ENCODE measurements around the gene CDH7.

The CDH7 gene

GRCh38 chr18:65922103-65922502, 171.3 kb downstream of the CDH7 start:
- no peak overlapping the region for H3K4me3 ChIP-seq (ENCODE audit: low read depth, low read length)
- TF ChIP-seq CTCF (IDR thresholded peaks at IDR 0.05; ENCODE audit: control insufficient read depth, extremely low read depth, insufficient read depth): no peak
- DNase-seq (ENCODE audit: low read depth): no peak

- DNase-seq (ENCODE audit: low read depth): no peak
- H3K4me3 ChIP-seq (ENCODE audit: low read depth, low read length): no peak overlapping the region
- TF ChIP-seq CTCF (IDR thresholded peaks at IDR 0.05; ENCODE audit: control insufficient read depth, extremely low read depth, insufficient read depth): no peak
Measured at GRCh38 chr18:65924904-65925303, 174.1 kb downstream of the CDH7 start.

- H3K4me3 ChIP-seq (ENCODE audit: low read depth, low read length): no peak overlapping the region
- peak; percentile 52 for DNase-seq (ENCODE audit: low read depth)
- no peak for TF ChIP-seq CTCF (IDR thresholded peaks at IDR 0.05; ENCODE audit: control insufficient read depth, extremely low read depth, insufficient read depth)
Measured at GRCh38 chr18:65934874-65935273, 184.1 kb downstream of the CDH7 start.

GRCh38 chr18:65936678-65937077, 185.9 kb downstream of the CDH7 start:
- H3K4me3 ChIP-seq (ENCODE audit: low read depth, low read length): no peak overlapping the region
- peak; percentile 38 for TF ChIP-seq CTCF (IDR thresholded peaks at IDR 0.05; ENCODE audit: control insufficient read depth, extremely low read depth, insufficient read depth)
- no peak for DNase-seq (ENCODE audit: low read depth)

- no peak for TF ChIP-seq CTCF (IDR thresholded peaks at IDR 0.05; ENCODE audit: control insufficient read depth, extremely low read depth, insufficient read depth)
- no peak for DNase-seq (ENCODE audit: low read depth)
- no peak overlapping the region for H3K4me3 ChIP-seq (ENCODE audit: low read depth, low read length)
Measured at GRCh38 chr18:65937180-65937579, 186.4 kb downstream of the CDH7 start.

GRCh38 chr18:65938592-65939372, 188.0 kb downstream of the CDH7 start:
- peak; percentile 82 for DNase-seq (ENCODE audit: low read depth)
- no peak overlapping the region for H3K4me3 ChIP-seq (ENCODE audit: low read depth, low read length)
- TF ChIP-seq CTCF (IDR thresholded peaks at IDR 0.05; ENCODE audit: control insufficient read depth, extremely low read depth, insufficient read depth): peak; percentile 72
